OCI-LY1 (cell line): ENCODE results near the gene PRKAR2B.

Experiments
- H2AFZ ChIP-seq: fragments of 200-600 bp; sonication (generic), shearing (Covaris generic); 2 replicates; pipeline ENCODE4 v1.6.0; 2014; ENCODE audit warnings: antibody characterized with exemption, mild to moderate bottlenecking, low read length
- H3F3A ChIP-seq: fragments of 200-600 bp; sonication (generic), shearing (Covaris generic); 2 replicates; pipeline ENCODE4 v1.6.0; 2014; ENCODE audit warnings: mild to moderate bottlenecking, antibody characterized with exemption, low read length, moderate library complexity; ENCODE audit not compliant: insufficient read depth
- H3K27ac ChIP-seq: fragments of 200-600 bp; sonication (generic); 2 replicates; pipeline ENCODE4 v1.5.1; 2014; ENCODE audit warnings: low read length, mixed run types, mild to moderate bottlenecking, low read depth; ENCODE audit not compliant: poor library complexity, severe bottlenecking
- H3K27me3 ChIP-seq: fragments of 200-600 bp; sonication (generic); 2 replicates; pipeline ENCODE4 v1.6.0; 2014; ENCODE audit warnings: antibody characterized with exemption, mild to moderate bottlenecking, low read length, moderate library complexity; ENCODE audit not compliant: insufficient read depth
- H3K36me3 ChIP-seq: fragments of 200-600 bp; sonication (generic); 2 replicates; pipeline ENCODE4 v1.6.1; 2014; ENCODE audit warnings: mild to moderate bottlenecking, antibody characterized with exemption, low read length, moderate library complexity, mixed read lengths; ENCODE audit not compliant: insufficient read depth
- H3K4me1 ChIP-seq: fragments of 200-600 bp; sonication (generic); 2 replicates; pipeline ENCODE4 v1.5.1; 2014; ENCODE audit warnings: mild to moderate bottlenecking, low read length, moderate library complexity; ENCODE audit not compliant: insufficient read depth, severe bottlenecking
- H3K4me2 ChIP-seq: fragments of 200-600 bp; sonication (generic), shearing (Covaris generic); 2 replicates; pipeline ENCODE4 v1.6.1; 2014; ENCODE audit warnings: low read length
- H3K4me3 ChIP-seq: fragments of 200-600 bp; sonication (generic); 2 replicates; pipeline ENCODE4 v1.5.1; 2014; ENCODE audit warnings: low read length, low read depth, mild to moderate bottlenecking, mixed read lengths; ENCODE audit not compliant: poor library complexity, severe bottlenecking
- H3K79me2 ChIP-seq: fragments of 200-600 bp; shearing (Covaris generic); 2 replicates; pipeline ENCODE4 v1.6.1; 2016; ENCODE audit warnings: mixed run types, low read length, mixed read lengths; ENCODE audit not compliant: insufficient read depth
- H3K9ac ChIP-seq: fragments of 200-600 bp; sonication (generic), shearing (Covaris generic); 2 replicates; pipeline ENCODE4 v1.6.1; 2014; ENCODE audit warnings: mild to moderate bottlenecking, low read length, mixed read lengths
- H3K9me2 ChIP-seq: fragments of 200-600 bp; sonication (generic), shearing (Covaris generic); 2 replicates; pipeline ENCODE4 v1.6.1; 2014; ENCODE audit warnings: low read depth, mild to moderate bottlenecking, low read length, mixed read lengths
- H3K9me3 ChIP-seq: fragments of 200-600 bp; shearing (Covaris generic); 2 replicates; pipeline ENCODE4 v1.6.1; 2014; ENCODE audit warnings: low read length, mixed read lengths
- H4K20me1 ChIP-seq: fragments of 200-600 bp; sonication (generic), shearing (Covaris generic); 2 replicates; pipeline ENCODE4 v1.6.0; 2016; ENCODE audit warnings: mild to moderate bottlenecking, low read length; ENCODE audit not compliant: insufficient read depth
- EZH2 ChIP-seq: fragments of 200-600 bp; sonication (generic), shearing (Covaris generic); IDR thresholded peaks from 2 replicates; pipeline ENCODE4 v1.8.0; 2017; ENCODE audit warnings: borderline replicate concordance, mixed run types, mild to moderate bottlenecking, antibody characterized with exemption, low read length, moderate library complexity, mixed read lengths
- TF ChIP-seq, protein P1 (sequence below): fragments of 200-600 bp; sonication (generic), shearing (Covaris generic); IDR thresholded peaks from 2 replicates; pipeline ENCODE4 v1.5.1; 2017; ENCODE audit warnings: mild to moderate bottlenecking, antibody characterized with exemption, low read length, moderate library complexity, mixed read lengths

PRKAR2B gene

DNA sequence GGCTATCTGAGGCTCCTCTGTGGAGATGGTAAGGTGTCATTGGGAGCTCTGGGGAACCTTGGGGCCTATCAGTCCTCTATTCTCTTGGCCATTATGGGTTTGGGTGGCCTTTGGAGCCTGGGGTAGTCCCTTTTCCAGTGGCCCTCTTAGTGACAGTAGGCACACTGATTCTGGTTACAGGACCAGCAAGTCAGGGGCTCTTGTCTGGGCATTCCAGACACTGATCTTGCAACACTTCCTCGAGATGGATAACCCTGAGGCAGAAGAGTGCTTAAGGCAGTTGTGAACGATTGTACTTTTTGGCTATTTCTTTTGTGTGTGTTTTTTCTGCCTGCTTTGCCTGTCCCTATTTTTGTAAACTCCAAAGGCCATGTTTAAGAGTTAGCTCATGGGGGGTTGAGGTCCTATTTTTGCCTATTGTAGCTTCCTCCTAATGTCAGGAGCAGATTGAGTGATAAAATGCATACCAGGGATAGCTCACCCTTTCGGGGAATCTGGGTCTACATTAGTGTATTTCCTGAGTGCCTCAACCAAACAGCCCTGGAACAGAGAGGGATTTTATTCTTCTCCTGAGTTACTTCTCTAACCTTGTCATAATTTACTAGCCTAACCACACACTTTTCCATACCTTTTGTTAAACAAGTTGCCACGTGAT, 61.2 kb downstream of the PRKAR2B start:
- Histone ChIP-seq H3K79me2 (no peaks in the 10 kb centered on the region), H3K4me1 (no peaks in the 10 kb centered on the region), H3F3A (no peaks in the 10 kb centered on the region), H3K9me2 (no peaks in the 10 kb centered on the region), H3K9me3 (no peaks in the 10 kb centered on the region), H3K9ac (no peak overlapping the region), H3K36me3 (no peaks in the 10 kb centered on the region), H4K20me1 (no peaks in the 10 kb centered on the region), H3K4me2 (no peak overlapping the region), H3K27ac (no peak overlapping the region), H2AFZ (no peak overlapping the region), H3K4me3 (no peak overlapping the region), H3K27me3 (no peaks in the 10 kb centered on the region; the same call in 1 of the 2 replicates)
- TF ChIP-seq, protein P1, sequence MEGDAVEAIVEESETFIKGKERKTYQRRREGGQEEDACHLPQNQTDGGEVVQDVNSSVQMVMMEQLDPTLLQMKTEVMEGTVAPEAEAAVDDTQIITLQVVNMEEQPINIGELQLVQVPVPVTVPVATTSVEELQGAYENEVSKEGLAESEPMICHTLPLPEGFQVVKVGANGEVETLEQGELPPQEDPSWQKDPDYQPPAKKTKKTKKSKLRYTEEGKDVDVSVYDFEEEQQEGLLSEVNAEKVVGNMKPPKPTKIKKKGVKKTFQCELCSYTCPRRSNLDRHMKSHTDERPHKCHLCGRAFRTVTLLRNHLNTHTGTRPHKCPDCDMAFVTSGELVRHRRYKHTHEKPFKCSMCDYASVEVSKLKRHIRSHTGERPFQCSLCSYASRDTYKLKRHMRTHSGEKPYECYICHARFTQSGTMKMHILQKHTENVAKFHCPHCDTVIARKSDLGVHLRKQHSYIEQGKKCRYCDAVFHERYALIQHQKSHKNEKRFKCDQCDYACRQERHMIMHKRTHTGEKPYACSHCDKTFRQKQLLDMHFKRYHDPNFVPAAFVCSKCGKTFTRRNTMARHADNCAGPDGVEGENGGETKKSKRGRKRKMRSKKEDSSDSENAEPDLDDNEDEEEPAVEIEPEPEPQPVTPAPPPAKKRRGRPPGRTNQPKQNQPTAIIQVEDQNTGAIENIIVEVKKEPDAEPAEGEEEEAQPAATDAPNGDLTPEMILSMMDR = no peak
- no peak for TF ChIP-seq EZH2

DNA sequence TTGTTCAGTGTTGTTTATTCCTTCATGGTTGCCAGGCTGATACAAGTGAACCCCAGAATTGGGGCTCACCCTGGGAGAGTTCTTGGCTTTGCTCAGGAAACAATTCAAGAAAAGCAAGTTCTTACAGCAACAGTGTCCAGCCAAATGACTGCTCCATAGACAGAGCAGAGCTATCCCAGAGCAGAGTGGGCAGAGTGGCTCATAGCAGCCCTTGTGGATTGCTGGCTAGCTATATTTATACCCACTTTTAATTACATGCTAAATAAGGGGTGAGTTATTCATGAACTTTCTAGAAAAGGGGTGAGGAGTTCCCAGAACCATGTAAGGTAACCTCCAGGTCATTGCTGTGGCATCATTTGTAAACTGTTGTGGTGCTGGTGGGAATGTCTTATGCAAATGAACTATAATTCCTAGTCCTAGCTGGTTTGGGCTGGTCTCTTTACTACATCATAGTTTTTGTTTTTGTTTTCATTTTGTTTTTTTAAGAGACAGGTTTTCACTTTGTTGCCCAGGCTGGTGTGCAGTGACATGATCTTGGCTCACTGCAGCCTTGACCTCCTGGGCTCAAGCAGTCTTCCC, 64.4 kb downstream of the PRKAR2B start:
- Histone ChIP-seq H3K4me2 (no peak overlapping the region), H2AFZ (no peak overlapping the region), H3K9me3 (no peaks in the 10 kb centered on the region), H3K79me2 (no peaks in the 10 kb centered on the region), H3K9me2 (no peaks in the 10 kb centered on the region), H3K36me3 (no peaks in the 10 kb centered on the region), H3K9ac (no peak overlapping the region), H3F3A (no peaks in the 10 kb centered on the region), H4K20me1 (no peaks in the 10 kb centered on the region), H3K27ac (no peak overlapping the region), H3K4me3 (no peak overlapping the region), H3K27me3 (no peaks in the 10 kb centered on the region; the same call in 1 of the 2 replicates), H3K4me1 (no peaks in the 10 kb centered on the region)
- TF ChIP-seq, protein P1 = no peak
- TF ChIP-seq EZH2 = no peak

DNA sequence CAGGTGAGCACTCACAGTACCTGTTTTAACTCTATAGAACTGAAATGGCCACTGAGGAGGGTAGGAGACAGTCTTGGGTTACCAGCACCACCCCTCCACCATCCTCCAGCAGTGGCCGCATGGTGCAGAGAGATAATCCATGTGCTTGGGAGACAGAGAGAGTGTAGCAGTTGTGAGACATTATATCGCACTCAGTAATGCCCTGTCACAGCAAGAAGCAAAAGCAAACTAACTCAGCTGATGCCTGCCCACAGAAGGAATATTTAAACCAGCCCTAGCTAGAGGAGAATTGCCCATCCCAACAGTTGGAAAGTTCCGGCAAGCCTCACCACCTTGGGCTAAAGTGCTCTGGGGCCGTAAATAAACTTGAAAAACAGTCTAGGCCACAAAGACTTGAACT, 65.5 kb downstream of the PRKAR2B start:
- Histone ChIP-seq H3K4me1 (no peaks in the 10 kb centered on the region), H3K4me3 (no peak overlapping the region), H3K9me2 (no peaks in the 10 kb centered on the region), H4K20me1 (no peaks in the 10 kb centered on the region), H3K79me2 (no peaks in the 10 kb centered on the region), H3K36me3 (no peaks in the 10 kb centered on the region), H3K9me3 (no peaks in the 10 kb centered on the region), H3K27me3 (no peaks in the 10 kb centered on the region; the same call in 1 of the 2 replicates), H3F3A (no peaks in the 10 kb centered on the region), H3K4me2 (no peak overlapping the region), H2AFZ (no peak overlapping the region), H3K27ac (no peak overlapping the region), H3K9ac (no peak overlapping the region)
- TF ChIP-seq, protein P1 = no peak
- no peak for TF ChIP-seq EZH2
